H1 (cell line): ENCODE measurements around the gene PLPP4.

Experiments used
- BACH1 ChIP-seq: IDR thresholded peaks from 2 replicates; pipeline ENCODE4 v1.6.1; 2012; ENCODE audit warnings: low read length, improper control_type of control experiment
- CHD2 ChIP-seq: IDR thresholded peaks from 2 replicates; pipeline ENCODE4 v1.6.1; 2012; ENCODE audit warnings: low read length, improper control_type of control experiment
- EZH2 ChIP-seq: fragments of 200-600 bp; sonication (generic); IDR thresholded peaks from 2 replicates; pipeline ENCODE4 v1.7.1; 2012; ENCODE audit warnings: low read depth, mild to moderate bottlenecking, moderate library complexity, low read length, inconsistent platforms; ENCODE audit not compliant: severe bottlenecking
- HDAC6 ChIP-seq: IDR thresholded peaks from one replicate; pipeline ENCODE4 v1.7.1; 2012; ENCODE audit warnings: low read depth, mild to moderate bottlenecking, inconsistent platforms, low read length, moderate library complexity
- RAD21 ChIP-seq, 2 experiments: IDR thresholded peaks in 1 of 2; conservative IDR thresholded peaks in 1 of 2; 2 replicates each; pipeline ENCODE4 v1.6.1; 2011; ENCODE audit warnings: low read depth in 2 of 2, low read length in 2 of 2, improper control_type of control experiment in 1 of 2, inconsistent platforms in 1 of 2, mild to moderate bottlenecking in 1 of 2, moderate library complexity in 1 of 2
- SIN3A ChIP-seq, 2 experiments: IDR thresholded peaks in 1 of 2; conservative IDR thresholded peaks in 1 of 2; 2 replicates each; pipeline ENCODE4 v1.6.1; 2011 to 2012; ENCODE audit warnings: low read length in 2 of 2, improper control_type of control experiment in 1 of 2, low read depth in 1 of 2, mild to moderate bottlenecking in 1 of 2
- SUZ12 ChIP-seq: fragments of 200-600 bp; sonication (generic); IDR thresholded peaks from 2 replicates; pipeline ENCODE4 v1.6.1; 2012; ENCODE audit warnings: mild to moderate bottlenecking, inconsistent platforms, low read length, moderate library complexity, mixed read lengths
- ZNF274 ChIP-seq: IDR thresholded peaks from 2 replicates; pipeline ENCODE4 v1.7.0; 2012; ENCODE audit warnings: low read length, borderline replicate concordance; ENCODE audit errors: extremely low read depth
- TF ChIP-seq, protein P1 (sequence below), 3 experiments: IDR thresholded peaks; 1 replicate in 2 of 3; 2 replicates in 1 of 3; pipeline versions ENCODE4 v1.5.1 to v1.6.1; 2011; ENCODE audit warnings: low read length in 3 of 3, mild to moderate bottlenecking in 3 of 3, inconsistent platforms in 2 of 3, low read depth in 1 of 3, moderate library complexity in 1 of 3; ENCODE audit not compliant: insufficient read depth in 1 of 3; ENCODE audit errors: control extremely low read depth in 1 of 3
- TF ChIP-seq, protein P2 (sequence below): IDR thresholded peaks from 2 replicates; pipeline ENCODE4 v1.6.1; 2012; ENCODE audit warnings: inconsistent platforms
- TF ChIP-seq, protein P3 (sequence below): IDR thresholded peaks from 2 replicates; pipeline ENCODE4 v1.6.1; 2011; ENCODE audit warnings: low read length, improper control_type of control experiment
- TF ChIP-seq, protein P4 (sequence below): IDR thresholded peaks from 2 replicates; pipeline ENCODE4 v1.6.1; 2012; ENCODE audit warnings: low read length, inconsistent platforms

DNA sequence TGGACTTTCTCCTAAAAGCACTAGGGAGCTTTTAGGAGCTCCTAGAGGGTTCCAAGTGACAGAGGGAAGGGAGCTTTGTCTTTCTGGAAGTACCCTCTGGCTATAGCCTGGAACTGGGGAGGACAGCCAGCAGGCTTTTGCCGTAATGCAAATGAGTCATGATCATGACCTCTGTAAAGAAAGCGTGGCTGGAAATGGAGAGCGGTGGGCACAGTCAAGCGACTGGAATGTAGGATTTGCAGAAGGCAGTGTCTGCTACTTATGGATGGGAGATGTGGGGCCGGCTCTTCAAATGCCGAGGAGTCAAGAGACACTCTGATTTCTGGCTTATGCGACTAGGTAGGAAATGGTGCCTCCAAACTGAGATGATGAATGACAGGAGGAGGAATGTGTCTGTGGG lies 34.6 kb upstream of the PLPP4 start:
- no peak for TF ChIP-seq RAD21 (IDR thresholded peaks at IDR 0.05 in 1 of 2, conservative IDR thresholded peaks at IDR 0.05 in 1 of 2; ENCODE audit: low read depth in 2 of 2, low read length in 2 of 2)
- TF ChIP-seq, protein P1, sequence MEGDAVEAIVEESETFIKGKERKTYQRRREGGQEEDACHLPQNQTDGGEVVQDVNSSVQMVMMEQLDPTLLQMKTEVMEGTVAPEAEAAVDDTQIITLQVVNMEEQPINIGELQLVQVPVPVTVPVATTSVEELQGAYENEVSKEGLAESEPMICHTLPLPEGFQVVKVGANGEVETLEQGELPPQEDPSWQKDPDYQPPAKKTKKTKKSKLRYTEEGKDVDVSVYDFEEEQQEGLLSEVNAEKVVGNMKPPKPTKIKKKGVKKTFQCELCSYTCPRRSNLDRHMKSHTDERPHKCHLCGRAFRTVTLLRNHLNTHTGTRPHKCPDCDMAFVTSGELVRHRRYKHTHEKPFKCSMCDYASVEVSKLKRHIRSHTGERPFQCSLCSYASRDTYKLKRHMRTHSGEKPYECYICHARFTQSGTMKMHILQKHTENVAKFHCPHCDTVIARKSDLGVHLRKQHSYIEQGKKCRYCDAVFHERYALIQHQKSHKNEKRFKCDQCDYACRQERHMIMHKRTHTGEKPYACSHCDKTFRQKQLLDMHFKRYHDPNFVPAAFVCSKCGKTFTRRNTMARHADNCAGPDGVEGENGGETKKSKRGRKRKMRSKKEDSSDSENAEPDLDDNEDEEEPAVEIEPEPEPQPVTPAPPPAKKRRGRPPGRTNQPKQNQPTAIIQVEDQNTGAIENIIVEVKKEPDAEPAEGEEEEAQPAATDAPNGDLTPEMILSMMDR (IDR thresholded peaks at IDR 0.05; ENCODE audit: control extremely low read depth in 1 of 3, insufficient read depth in 1 of 3, low read depth in 1 of 3, low read length in 3 of 3): no peak
- TF ChIP-seq, protein P2, sequence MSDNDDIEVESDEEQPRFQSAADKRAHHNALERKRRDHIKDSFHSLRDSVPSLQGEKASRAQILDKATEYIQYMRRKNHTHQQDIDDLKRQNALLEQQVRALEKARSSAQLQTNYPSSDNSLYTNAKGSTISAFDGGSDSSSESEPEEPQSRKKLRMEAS: no peak
- no peak for TF ChIP-seq CHD2
- TF ChIP-seq EZH2: no peak
- TF ChIP-seq SIN3A (conservative IDR thresholded peaks at IDR 0.05 in 1 of 2, IDR thresholded peaks at IDR 0.05 in 1 of 2; ENCODE audit: low read depth in 1 of 2, low read length in 2 of 2): no peak
- TF ChIP-seq SUZ12: no peak
- TF ChIP-seq ZNF274: no peak
- TF ChIP-seq, protein P3, sequence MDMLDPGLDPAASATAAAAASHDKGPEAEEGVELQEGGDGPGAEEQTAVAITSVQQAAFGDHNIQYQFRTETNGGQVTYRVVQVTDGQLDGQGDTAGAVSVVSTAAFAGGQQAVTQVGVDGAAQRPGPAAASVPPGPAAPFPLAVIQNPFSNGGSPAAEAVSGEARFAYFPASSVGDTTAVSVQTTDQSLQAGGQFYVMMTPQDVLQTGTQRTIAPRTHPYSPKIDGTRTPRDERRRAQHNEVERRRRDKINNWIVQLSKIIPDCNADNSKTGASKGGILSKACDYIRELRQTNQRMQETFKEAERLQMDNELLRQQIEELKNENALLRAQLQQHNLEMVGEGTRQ: no peak
- TF ChIP-seq, protein P4, sequence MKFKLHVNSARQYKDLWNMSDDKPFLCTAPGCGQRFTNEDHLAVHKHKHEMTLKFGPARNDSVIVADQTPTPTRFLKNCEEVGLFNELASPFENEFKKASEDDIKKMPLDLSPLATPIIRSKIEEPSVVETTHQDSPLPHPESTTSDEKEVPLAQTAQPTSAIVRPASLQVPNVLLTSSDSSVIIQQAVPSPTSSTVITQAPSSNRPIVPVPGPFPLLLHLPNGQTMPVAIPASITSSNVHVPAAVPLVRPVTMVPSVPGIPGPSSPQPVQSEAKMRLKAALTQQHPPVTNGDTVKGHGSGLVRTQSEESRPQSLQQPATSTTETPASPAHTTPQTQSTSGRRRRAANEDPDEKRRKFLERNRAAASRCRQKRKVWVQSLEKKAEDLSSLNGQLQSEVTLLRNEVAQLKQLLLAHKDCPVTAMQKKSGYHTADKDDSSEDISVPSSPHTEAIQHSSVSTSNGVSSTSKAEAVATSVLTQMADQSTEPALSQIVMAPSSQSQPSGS: no peak
- no peak for TF ChIP-seq BACH1
- TF ChIP-seq HDAC6: no peak
